Vagina (tissue), 2 donors: Measurements from ENCODE around the gene CNGB1.

Experiments used
- POLR2A ChIP-seq, 2 donors: fragments of 450-650 bp; IDR thresholded peaks; one replicate each; pipeline ENCODE4 v1.6.1; 2017; ENCODE audit warnings: antibody characterized with exemption in 2 of 2, mild to moderate bottlenecking in 2 of 2, moderate library complexity in 2 of 2
- POLR2AphosphoS5 ChIP-seq, 2 donors: sonication (generic); formaldehyde crosslinking; IDR thresholded peaks; one replicate each; pipeline ENCODE4 v1.9.0; 2017; ENCODE audit warnings: antibody characterized with exemption in 2 of 2, mild to moderate bottlenecking in 2 of 2, low read depth in 1 of 2; ENCODE audit not compliant: insufficient read depth in 1 of 2
- TF ChIP-seq, protein P1 (sequence below), 3 experiments: fragments of 450-650 bp in 2 of 3; fragments of 200-600 bp in 1 of 3; sonication (generic) in 1 of 3; IDR thresholded peaks; one replicate each; pipeline ENCODE4 v1.5.1; 2017 to 2019; ENCODE audit warnings: antibody characterized with exemption in 3 of 3, mild to moderate bottlenecking in 2 of 3, moderate library complexity in 2 of 3

DNA sequence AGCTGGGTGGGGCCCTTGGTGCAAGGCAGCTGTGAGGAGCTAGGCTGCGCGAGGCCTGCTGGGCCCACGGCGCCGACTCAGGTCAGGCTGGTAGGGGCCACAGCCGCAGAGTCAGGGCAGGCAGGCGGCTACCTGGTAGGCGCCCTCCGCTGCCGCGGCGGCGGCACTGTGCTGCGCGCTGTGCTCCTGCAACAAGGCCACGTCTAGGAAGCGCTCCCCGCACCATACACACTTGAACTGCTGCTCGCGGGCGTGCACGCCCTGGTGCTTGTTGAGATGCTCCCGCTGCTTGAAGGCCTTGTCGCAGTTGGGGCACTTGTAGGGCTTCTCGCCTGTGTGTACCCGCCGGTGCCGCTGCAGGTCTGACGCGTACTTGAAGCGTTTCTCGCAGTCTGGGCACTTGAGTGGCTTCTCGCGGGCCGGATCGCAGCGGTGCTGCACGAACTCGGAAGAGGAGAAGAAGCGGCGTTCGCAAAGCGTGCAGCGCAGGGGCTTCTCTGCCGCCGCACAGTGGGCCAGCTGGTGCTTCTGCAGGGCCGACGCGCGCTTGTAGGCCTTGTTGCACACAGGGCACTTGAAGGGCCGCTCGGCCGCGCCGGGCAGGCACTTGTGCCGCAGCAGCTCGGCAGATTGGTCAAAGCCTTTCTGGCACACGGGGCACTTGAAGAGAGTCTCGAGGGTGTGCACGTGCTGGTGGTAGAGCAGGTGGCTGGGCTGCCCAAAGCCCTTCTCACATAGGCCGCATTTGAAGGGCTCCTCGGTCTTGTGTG lies 25.7 kb upstream of the CNGB1 start:
- TF ChIP-seq, protein P1, sequence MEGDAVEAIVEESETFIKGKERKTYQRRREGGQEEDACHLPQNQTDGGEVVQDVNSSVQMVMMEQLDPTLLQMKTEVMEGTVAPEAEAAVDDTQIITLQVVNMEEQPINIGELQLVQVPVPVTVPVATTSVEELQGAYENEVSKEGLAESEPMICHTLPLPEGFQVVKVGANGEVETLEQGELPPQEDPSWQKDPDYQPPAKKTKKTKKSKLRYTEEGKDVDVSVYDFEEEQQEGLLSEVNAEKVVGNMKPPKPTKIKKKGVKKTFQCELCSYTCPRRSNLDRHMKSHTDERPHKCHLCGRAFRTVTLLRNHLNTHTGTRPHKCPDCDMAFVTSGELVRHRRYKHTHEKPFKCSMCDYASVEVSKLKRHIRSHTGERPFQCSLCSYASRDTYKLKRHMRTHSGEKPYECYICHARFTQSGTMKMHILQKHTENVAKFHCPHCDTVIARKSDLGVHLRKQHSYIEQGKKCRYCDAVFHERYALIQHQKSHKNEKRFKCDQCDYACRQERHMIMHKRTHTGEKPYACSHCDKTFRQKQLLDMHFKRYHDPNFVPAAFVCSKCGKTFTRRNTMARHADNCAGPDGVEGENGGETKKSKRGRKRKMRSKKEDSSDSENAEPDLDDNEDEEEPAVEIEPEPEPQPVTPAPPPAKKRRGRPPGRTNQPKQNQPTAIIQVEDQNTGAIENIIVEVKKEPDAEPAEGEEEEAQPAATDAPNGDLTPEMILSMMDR (IDR thresholded peaks at IDR 0.05), result no peak
- TF ChIP-seq POLR2AphosphoS5 (IDR thresholded peaks at IDR 0.05; ENCODE audit: insufficient read depth in 1 of 2, low read depth in 1 of 2) (no peak), POLR2A (IDR thresholded peaks at IDR 0.05) (no peak)
